ENCODE data around the gene HAL.

The HAL gene

GRCh38 chr12:96014943-96015599 lies 18.9 kb upstream of the HAL start:
- DNase-seq (ENCODE audit: low read depth) = peak; percentile 50

- no peak for DNase-seq (ENCODE audit: low read depth)
These were observed 11.6 kb upstream of the HAL start for GRCh38 chr12:96007729-96008128.

DNA sequence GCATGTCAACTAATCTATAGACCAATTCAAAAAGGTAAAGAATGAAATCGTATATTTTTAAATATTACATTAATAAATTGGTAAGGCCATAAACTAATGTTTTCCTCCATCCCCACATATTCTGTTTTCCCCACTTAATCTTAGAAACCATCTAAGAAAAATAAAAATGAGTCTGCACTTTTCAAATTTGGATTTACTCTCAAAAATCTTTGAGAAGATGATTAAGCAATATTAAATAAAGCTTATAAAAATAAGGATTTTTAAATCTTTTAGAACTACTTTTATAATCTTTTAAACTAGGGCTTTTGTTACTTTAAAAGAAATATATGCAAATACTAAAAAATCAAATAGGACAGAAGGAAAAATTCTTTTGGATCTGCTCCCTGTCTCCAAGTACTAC lies 10.6 kb upstream of the HAL start:
- no peak for DNase-seq (ENCODE audit: low read depth)

DNA sequence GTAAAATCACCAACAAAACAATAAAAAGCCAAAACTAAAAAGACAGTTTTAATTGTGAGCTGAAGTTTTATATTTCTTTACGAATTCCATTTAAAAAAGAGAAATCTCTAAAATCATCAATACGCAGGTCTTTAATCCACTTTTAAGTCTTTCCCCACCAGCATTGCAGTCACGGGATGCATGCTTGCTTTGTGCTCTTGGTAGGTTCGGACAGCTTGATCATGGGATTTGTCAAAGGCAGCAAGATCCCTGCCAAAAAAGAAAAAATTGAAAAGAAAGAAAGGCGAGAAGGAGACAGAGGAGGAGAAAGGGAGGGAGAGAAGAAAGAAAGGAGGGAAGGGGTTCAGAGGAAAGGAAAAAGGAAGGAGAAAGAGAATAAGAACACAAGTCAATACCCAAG lies 4.7 kb upstream of the HAL start:
- DNase-seq (ENCODE audit: low read depth) = no peak

- DNase-seq (ENCODE audit: low read depth) = no peak
These were observed 3.3 kb upstream of the HAL start for GRCh38 chr12:95999484-95999883.

DNA sequence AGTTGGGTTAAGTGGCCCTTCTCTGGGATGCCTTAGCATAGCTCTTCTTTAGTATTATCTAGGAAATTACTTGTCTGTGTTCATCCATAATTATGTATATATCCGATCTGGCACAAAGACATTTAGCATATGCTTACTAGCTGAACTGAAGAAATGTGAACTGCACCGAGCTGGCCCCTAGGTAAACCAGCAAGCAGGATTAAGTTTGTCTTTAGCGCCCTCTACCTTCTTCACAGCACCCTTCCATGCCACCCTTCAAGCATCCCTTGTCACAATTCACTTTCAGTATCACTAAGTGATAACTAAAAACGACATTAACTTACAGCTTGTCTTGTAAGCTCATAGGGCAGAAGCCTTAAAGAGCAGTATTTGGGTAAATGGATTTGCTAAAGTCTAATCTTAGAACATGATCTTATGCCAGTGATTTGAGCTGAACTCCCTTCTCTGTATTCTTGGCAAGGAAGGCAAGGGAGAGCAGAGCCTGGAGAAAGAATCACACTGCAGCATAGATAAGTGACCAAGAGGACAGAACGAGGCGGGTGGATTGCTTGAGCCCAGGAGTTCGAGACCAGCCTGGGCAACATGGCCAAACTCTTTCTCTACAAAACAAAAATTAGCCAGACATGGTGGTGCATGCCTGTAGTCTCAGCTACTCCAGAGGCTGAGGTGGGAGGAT lies 2.6 kb upstream of the HAL start:
- DNase-seq (ENCODE audit: low read depth) = peak; percentile 49

DNA sequence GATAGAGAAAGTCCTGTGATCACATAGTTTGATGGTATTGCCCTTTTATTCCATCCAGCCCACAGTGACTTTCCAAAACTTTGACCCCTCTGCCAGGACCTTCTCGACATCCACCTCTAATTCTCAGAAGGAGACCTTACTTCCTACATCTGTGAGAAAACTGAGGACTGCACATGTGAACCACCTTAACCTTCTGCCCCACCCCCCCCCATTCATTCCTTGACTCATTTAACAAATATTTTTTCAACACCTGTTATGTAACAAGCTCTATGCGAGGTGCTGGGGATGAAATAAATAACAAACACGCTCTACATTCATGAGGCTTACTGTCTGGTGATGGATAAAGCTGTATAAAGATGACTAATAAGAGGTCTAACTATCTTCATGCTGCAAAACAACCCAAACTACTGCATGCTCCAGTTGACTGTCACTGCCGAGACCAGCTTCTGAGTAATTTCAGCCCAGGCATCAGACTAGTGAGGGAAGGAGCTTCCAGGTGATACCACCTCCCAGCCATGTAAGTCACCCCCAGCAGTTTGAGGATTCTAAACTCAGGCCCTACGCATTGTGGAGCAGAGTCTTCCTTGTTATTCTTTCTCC lies 1.9 kb upstream of the HAL start:
- no peak for DNase-seq (ENCODE audit: low read depth)

DNA sequence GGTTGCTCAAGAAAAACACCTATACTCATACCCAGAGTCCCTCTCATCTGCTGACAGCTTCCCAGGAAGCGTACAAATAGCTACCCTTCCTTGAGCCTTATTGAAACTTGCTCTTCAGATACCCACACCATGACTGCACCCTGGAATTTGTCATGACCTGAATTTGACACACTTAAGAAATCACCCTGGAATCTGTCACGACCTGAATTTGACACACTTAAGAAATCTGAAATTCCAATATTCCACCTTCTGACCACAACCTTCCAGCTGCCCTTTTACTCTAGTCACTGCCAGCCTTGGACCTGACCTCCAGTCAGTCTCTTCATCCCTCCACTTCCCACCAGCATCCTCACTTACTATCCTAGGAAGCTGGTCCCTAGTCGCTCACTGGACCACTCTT lies 1.1 kb upstream of the HAL start:
- DNase-seq (ENCODE audit: low read depth) = no peak

GRCh38 chr12:95995238-95996031 lies 709 bp downstream of the HAL start:
- DNase-seq (ENCODE audit: low read depth) = no peak

DNA sequence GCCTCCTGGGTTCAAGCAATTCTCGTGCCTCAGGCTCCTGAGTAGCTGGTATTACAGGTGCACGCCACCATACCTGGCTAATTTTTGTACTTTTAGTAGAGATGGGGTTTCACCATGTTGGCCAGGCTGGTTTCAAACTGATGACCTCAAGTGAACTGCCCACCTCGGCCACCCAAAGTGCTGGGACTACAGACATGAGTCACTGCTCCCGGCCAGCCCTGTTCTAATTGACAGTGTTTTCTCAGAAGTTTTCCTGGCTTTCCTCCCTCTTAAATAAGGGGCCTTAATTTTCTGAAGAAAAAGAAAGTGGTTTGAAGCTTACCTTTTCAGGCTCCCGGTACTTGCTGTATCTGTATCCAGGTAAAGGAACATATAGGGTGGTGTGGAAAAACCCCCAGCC lies 1.7 kb downstream of the HAL start:
- no peak for DNase-seq (ENCODE audit: low read depth)

DNA sequence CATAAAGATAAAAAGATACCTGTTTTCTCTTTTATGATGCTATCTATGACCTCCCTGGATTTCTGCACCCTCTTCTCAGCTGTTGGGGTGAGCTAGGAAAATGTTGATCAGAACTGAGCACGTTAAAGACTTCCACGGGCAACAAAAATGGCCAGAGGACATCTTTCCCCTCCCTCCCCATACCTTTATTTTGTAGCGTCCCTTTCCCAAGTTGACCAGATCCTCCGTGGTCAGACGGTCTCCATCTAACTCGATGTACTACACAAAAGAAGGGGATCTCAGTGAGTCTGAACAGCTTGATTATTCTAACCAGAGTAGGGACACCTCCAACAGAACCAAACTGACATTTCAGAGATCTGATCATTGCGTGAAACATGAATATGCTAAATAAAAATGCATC lies 2.2 kb downstream of the HAL start:
- no peak for DNase-seq (ENCODE audit: low read depth)

DNA sequence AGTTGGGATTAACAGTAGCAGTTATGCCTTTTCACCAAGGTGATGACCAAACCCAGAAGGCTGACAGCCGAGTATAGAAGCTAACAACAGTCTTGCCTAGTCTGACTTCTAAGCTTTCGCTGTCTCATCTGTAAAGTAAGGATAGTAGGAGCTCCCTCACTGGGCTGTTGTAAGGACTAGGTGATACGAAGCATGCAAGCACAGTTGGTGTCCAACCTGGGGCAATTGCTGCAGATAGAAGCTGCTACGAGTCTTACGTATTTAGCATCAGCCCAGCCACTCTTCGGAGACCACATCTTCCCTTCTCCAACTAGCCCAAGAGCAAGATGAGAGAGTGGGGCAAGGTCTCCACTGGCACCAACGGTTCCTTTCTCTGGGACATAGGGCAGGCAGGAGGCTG lies 6.0 kb downstream of the HAL start:
- no peak for DNase-seq (ENCODE audit: low read depth)

- DNase-seq (ENCODE audit: low read depth) = no peak
These were observed 6.5 kb downstream of the HAL start for GRCh38 chr12:95989504-95990123.

- no peak for DNase-seq (ENCODE audit: low read depth)
These were observed 7.5 kb downstream of the HAL start for GRCh38 chr12:95988506-95989275.

DNA sequence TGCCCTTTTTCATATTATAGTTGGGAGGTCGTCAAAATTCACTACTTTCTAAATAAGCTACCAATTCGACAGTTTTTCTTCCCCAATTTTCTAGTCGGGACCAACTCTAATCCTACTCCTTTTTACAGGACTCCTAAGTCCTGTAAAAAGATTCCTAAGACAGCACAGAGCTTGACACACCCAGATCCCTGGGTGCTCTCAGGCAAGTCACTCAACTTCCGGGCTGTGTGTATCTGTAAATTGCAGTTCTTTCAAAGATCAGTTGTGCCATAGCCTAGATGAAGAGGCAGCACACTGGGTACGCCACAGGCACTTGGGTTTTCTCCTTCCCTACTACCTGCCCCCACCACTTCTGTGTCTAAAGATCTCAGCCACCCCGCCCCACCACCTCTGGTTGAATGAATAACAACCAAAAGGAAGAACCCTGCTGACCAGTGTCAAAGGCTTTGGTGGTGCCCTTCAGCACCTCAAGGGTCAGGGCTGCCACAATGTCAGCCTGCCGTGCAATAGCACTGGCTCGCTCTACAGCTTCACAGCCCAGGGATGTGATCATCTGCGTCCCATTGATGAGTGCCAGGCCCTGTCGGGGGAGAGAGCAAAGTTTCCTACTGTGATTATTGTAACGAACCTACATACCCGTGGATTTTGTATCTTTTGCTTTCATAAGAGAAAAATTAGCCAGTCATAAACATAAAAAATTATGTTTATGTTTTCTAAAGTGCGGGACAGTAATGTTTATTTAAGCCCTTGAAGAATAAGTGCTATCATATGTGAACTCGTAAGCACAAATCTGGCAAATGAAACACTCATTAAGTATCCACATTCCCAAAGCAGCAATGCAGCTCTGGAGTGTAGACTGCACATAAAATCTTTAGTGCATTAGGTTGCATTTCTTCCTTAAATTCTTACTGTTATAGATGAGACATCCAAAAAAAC lies 9.2 kb downstream of the HAL start:
- peak; percentile 59 for DNase-seq (ENCODE audit: low read depth)

DNA sequence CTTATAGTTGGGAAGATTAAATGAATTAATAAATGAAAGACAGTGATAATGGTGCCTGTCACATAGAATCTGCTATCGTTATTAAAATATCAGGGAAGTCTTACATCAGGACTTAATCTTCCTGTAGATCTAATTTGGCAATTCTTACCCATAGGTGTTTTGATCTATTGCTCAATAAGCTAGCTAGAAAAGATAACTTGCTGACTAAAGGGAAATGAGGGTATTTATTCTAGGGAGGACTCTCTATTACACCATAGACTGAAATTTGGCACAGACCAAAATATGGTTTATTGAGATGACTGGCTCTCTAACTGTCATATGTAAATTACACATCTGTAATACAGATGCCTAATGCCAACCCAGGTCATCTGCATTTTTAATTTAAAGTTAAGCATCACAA lies 11.5 kb downstream of the HAL start:
- no peak for DNase-seq (ENCODE audit: low read depth)

- DNase-seq (ENCODE audit: low read depth) = no peak
These were observed 13.5 kb downstream of the HAL start for GRCh38 chr12:95982602-95983001.

- DNase-seq (ENCODE audit: low read depth) = no peak
These were observed 15.7 kb downstream of the HAL start for GRCh38 chr12:95980437-95980836.

GRCh38 chr12:95978774-95979173 lies 17.4 kb downstream of the HAL start:
- no peak for DNase-seq (ENCODE audit: low read depth)

DNA sequence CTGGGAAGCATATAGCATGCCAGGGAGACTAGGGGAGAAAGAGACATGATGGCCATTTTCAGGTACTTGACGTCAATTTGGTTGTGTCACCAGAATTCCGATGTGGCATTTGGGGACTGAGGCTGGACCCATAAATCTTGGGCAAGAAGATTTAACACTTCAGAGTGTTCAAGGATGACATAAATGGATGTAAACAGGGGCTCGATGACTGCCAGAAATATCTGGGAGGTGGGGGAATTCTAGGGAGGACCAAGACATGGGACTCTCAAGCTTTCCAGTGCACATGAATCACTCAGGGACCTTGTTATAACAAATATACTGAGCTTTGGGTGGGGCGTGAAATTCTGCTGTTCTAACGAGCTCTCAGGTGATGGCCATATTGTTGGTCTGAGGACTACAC lies 17.8 kb downstream of the HAL start:
- DNase-seq (ENCODE audit: low read depth) = no peak
